Spleen (tissue), 11 donors: ENCODE measurements around the gene C19orf85. TPM values are rescaled to one million over a fixed set of nuclear protein-coding genes. Genes with fewer than 3 reads are reported as not detected.

Experiments used
- DNase-seq: peaks from one replicate; pipeline ENCODE4 v3.0.0-alpha.2; 2020
- H3K27ac ChIP-seq, 8 donors: fragments of 200-600 bp; sonication (generic) in 7 of 8; 1 replicate in 4 of 8; 2 replicates in 4 of 8; pipeline versions ENCODE4 v1.5.0 to v1.8.0; 2016 to 2021; ENCODE audit warnings: inconsistent platforms in 4 of 8, mild to moderate bottlenecking in 4 of 8, moderate library complexity in 1 of 8
- H3K27me3 ChIP-seq, 7 donors: fragments of 200-600 bp; sonication (generic) in 6 of 7; replicated peaks in 1 of 7; 1 replicate in 4 of 7; 2 replicates in 3 of 7; pipeline versions ENCODE4 v1.5.0 to v1.8.0; 2016 to 2021; ENCODE audit warnings: inconsistent platforms in 3 of 7, mild to moderate bottlenecking in 1 of 7
- H3K36me3 ChIP-seq, 6 donors: fragments of 200-600 bp; sonication (generic) in 5 of 6; 1 replicate in 4 of 6; 2 replicates in 2 of 6; pipeline versions ENCODE4 v1.5.0 to v1.8.0; 2016 to 2021; ENCODE audit warnings: inconsistent platforms in 2 of 6
- H3K4me1 ChIP-seq, 6 donors: fragments of 200-600 bp; sonication (generic) in 5 of 6; 1 replicate in 3 of 6; 2 replicates in 3 of 6; pipeline versions ENCODE4 v1.5.0 to v1.8.0; 2016 to 2021; ENCODE audit warnings: inconsistent platforms in 3 of 6
- H3K4me3 ChIP-seq, 8 donors: fragments of 200-600 bp; sonication (generic) in 7 of 8; 1 replicate in 4 of 8; 2 replicates in 4 of 8; pipeline versions ENCODE4 v1.5.0 to v1.8.0; 2016 to 2021; ENCODE audit warnings: inconsistent platforms in 4 of 8, mild to moderate bottlenecking in 4 of 8, moderate library complexity in 2 of 8
- H3K9me3 ChIP-seq, 8 donors: fragments of 200-600 bp; sonication (generic) in 7 of 8; 1 replicate in 4 of 8; 2 replicates in 4 of 8; pipeline versions ENCODE4 v1.5.0 to v1.8.0; 2016 to 2021; ENCODE audit warnings: inconsistent platforms in 4 of 8
- CTCF ChIP-seq, 11 experiments: fragments of 200-600 bp in 7 of 11; fragments of 450-650 bp in 4 of 11; sonication (generic) in 4 of 11; IDR thresholded peaks in 8 of 11; conservative IDR thresholded peaks in 3 of 11; 1 replicate in 7 of 11; 2 replicates in 4 of 11; pipeline versions ENCODE4 v1.4.0 to v1.8.0; 2016 to 2021; ENCODE audit warnings: antibody characterized with exemption in 11 of 11, inconsistent platforms in 4 of 11, mild to moderate bottlenecking in 1 of 11
- POLR2A ChIP-seq, 3 donors: fragments of 450-650 bp; IDR thresholded peaks; one replicate each; pipeline ENCODE4 v1.5.1; 2017; ENCODE audit warnings: antibody characterized with exemption in 3 of 3, mild to moderate bottlenecking in 1 of 3
- POLR2AphosphoS5 ChIP-seq, 3 donors: sonication (generic); formaldehyde crosslinking; IDR thresholded peaks; one replicate each; pipeline ENCODE4 v1.5.1; 2017; ENCODE audit warnings: antibody characterized with exemption in 3 of 3
- WGBS, 5 donors: extraction: QIAGEN DNeasy Blood & Tissue Kit in 3 of 5; methylation state at CpG; one replicate each; pipeline versions ENCODE4 v1.1.5 to v1.1.7; 2013 to 2018; 5-methylcytosine and 5-hydroxymethylcytosine counted together
- intact Hi-C: fragments of 100-400 bp; cut with DNase I; formaldehyde crosslinking; loops from one replicate; pipeline ENCODE4 v1.15.0; 2023; ENCODE audit warnings: low total_unique reads
- polyA plus RNA-seq, 3 donors: library from polyadenylated mRNA; stranded (reverse); fragments of 200-250 nt; gene quantifications; one replicate each; pipeline ENCODE4 v1.2.1, GENCODE V29; 2013
- total RNA-seq, 7 donors: library from RNA; depleted of rRNA in 3 of 7; stranded (reverse); fragments of >200 nt in 3 of 7; fragmentation: NEBNext Ultra II Directional in 4 of 7; extraction: Animal tissue kit (Norgen Biotek cat#: 25700) in 4 of 7; gene quantifications; one replicate each; pipeline versions ENCODE4 v1.1.0 to v1.2.1, GENCODE V29; 2016 to 2021
- donor health status: healthy with polysubstance abuse.
- donor health status: DM: no; HTN: no; CAD: no; lungs with moderate emphysema.
- donor health status: DM: no; HTN: no; CAD: no.
- donor health status: Bipolar disorder and iron deficiency.
- donor health status: healthy.
- donor health status: DM: no; HTN: no; CAD: no.
- donor health status: DM: yes; HTN: yes; CAD: no.

Gene C19orf85
- total and polyA plus RNA-seq, 10 donors: not detected

DNA sequence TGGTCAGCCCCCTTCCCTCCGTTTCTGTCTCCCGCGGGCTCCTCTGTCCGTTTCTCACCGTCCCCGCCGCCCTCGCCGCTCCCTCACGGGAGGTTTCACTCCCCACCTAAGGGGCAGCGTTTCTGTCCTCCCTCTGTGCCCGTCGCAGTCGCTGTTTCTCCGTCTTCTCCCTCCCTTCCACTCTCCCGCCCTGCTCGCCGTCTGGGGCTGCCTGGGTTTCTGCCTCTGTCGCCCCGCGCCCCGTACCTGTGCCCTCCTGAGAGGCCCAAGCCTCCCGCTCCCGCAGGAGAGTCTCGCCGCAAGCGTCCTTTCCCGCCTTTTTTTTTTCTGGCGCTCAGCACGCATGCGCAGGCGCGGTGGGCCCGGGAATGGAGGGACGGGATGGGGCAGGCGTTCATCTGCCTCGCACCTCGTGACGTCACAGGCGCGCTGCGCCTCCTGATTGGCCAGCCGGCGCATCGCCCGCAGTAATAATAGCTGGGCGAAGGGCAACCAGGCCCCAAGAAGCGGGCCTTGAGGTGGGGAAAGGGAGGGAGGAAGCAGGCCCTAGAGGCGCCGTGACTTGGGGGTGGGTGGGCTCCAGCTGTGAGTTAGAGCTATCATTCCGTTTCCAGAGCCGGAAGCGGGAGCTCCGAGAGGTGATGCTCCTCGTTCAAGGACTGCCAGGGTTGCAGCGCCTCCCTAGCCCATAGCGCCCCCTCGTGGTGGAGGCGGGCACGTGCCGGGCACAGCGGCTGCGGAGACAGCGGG, 39.1 kb upstream of the C19orf85 start:
- intact Hi-C loops: loop anchor here (2.0 to 10.0 kb wide), 2 partner anchors 37 to 359 kb away; partner anchors contain the start of gene TNNT1
- Histone ChIP-seq H3K36me3 (peaks cover 0 to 25% (median 0%) of the 10 kb centered on the region in 6 donors), H3K27ac (peak overlapping the region; percentile 66 to 93 (median 86)), H3K4me1 (peaks cover 4 to 17% (median 15%) of the 10 kb centered on the region in 6 donors), H3K4me3 (peak overlapping the region; percentile 17 to 72 (median 46)), H3K27me3 (no peaks in the 10 kb centered on the region), H3K9me3 (no peaks in the 10 kb centered on the region)
- DNase-seq: peak; percentile 97
- 11 to 14% (median 14%) methylated on average over 54 to 64 of the region's 64 CpGs for WGBS, 5 donors
- TF ChIP-seq POLR2AphosphoS5 (IDR thresholded peaks at IDR 0.05) (peak; percentile 59 to 79 (median 78)), CTCF (IDR thresholded peaks at IDR 0.05 in 8 of 11, conservative IDR thresholded peaks at IDR 0.05 in 3 of 11) (peak; percentile 95 to 100 (median 98)), POLR2A (IDR thresholded peaks at IDR 0.05) (no peak)

DNA sequence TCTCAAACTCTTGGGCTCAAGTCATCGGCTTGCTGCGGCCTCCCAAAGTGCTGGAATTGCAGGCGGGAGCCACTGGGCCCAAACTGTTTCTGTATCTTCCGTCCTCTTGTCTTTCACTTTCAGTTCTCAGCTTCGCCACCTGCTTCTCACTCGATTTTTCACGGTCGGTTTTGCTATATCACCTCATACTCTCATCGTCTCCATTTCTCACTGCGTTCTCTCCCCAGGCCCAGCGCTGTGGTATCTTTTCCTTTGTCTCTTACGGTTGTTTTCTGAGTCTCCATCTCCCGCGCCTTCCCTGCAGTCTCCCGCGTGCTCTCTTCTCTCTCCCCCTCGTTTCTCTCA, 38.6 kb upstream of the C19orf85 start:
- DNase-seq: no peak
- Histone ChIP-seq H3K27me3 (no peaks in the 10 kb centered on the region), H3K4me3 (peak overlapping the region in 7 of 8 donors; percentile 17 to 72 (median 49)), H3K36me3 (peaks cover 0 to 26% (median 0%) of the 10 kb centered on the region in 6 donors), H3K9me3 (no peaks in the 10 kb centered on the region), H3K27ac (peak overlapping the region in 4 of 8 donors; percentile 82 to 93 (median 87)), H3K4me1 (peaks cover 4 to 17% (median 15%) of the 10 kb centered on the region in 6 donors)
- TF ChIP-seq POLR2A (IDR thresholded peaks at IDR 0.05): no peak
- no peak for TF ChIP-seq POLR2AphosphoS5 (IDR thresholded peaks at IDR 0.05)
- intact Hi-C loops: loop anchor here (10.0 kb wide), 1 partner anchor 358 kb away; the partner anchor contains the start of gene TNNT1
- WGBS, 5 donors: 75 to 86% (median 81%) methylated on average over 17 of the region's 17 CpGs

DNA sequence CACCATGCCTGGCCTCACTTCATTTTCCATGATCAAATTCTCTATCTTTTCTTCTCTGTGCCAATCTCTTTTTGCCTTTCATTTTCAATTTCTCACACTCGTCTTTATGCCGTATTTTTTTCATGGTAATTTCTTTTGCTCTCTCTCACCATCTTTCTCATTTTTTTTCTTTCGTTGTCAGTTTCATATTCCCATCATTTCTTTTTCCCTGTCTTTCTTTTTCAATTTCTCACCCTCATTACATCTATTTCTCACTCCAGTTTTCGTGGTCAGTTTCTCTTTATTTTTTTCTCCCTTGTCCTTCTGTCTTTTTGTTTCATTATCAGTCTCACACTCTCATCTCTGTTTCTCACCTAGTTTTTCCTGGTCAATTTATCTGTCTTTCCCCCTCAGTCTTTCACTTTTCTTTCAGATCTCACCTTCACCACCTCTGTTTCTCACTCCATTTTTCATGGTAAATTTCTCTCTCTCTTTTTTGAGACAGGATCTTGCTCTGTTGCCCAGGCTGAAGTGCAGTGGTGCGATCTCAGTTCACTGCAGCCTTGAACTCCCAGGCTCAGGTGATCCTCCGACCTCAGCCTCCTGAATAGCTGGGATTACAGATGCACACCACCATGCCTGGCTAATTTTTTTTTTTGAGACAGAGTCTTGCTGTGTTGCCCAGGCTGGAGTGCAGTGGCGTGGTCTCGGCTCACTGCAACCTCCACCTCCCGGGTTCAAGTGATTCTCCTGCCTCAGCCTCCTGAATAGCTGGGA, 37.8 kb upstream of the C19orf85 start:
- intact Hi-C loops: loop anchor here (10.0 kb wide), 1 partner anchor 358 kb away; the partner anchor contains the start of gene TNNT1
- 88 to 93% (median 90%) methylated on average over 8 to 9 of the region's 9 CpGs for WGBS, 5 donors
- H3K27ac ChIP-seq: no peak overlapping the region
- H3K36me3 ChIP-seq: peaks cover 0 to 31% (median 0%) of the 10 kb centered on the region in 6 donors
- TF ChIP-seq POLR2AphosphoS5 (IDR thresholded peaks at IDR 0.05) (no peak), CTCF (IDR thresholded peaks at IDR 0.05 in 8 of 11, conservative IDR thresholded peaks at IDR 0.05 in 3 of 11) (no peak), POLR2A (IDR thresholded peaks at IDR 0.05) (no peak)
- peaks cover 4 to 17% (median 15%) of the 10 kb centered on the region in 6 donors for H3K4me1 ChIP-seq
- no peaks in the 10 kb centered on the region for H3K9me3 ChIP-seq
- H3K4me3 ChIP-seq: no peak overlapping the region
- H3K27me3 ChIP-seq: no peaks in the 10 kb centered on the region
- no peak for DNase-seq

GRCh38 chr19:55500368-55500952, 35.9 kb upstream of the C19orf85 start:
- H3K9me3 ChIP-seq: no peaks in the 10 kb centered on the region
- DNase-seq: no peak
- H3K4me1 ChIP-seq: peaks cover 4 to 17% (median 15%) of the 10 kb centered on the region in 6 donors
- H3K4me3 ChIP-seq: no peak overlapping the region
- H3K27ac ChIP-seq: no peak overlapping the region
- 94 to 96% (median 95%) methylated on average over 21 to 26 of the region's 26 CpGs for WGBS, 5 donors
- TF ChIP-seq POLR2A (IDR thresholded peaks at IDR 0.05) (no peak), POLR2AphosphoS5 (IDR thresholded peaks at IDR 0.05) (peak in 2 of 3 donors; percentile 24 to 26)
- H3K36me3 ChIP-seq: peaks cover 0 to 31% (median 0%) of the 10 kb centered on the region in 6 donors
- H3K27me3 ChIP-seq: no peaks in the 10 kb centered on the region
- intact Hi-C loops: loop anchor here (10.0 kb wide), 1 partner anchor 356 kb away; the partner anchor contains the start of gene TNNT1
